CD14-positive monocyte (primary cell): Measurements from ENCODE around the gene TMC7. TPM values are rescaled to one million over a fixed set of nuclear protein-coding genes. Genes with fewer than 3 reads are reported as not detected.

Experiments used
- DNase-seq, 3 donors: peaks; one replicate each; pipeline ENCODE4 v3.0.0-alpha.2; 2011 to 2022
- H2AFZ ChIP-seq: 2 replicates; pipeline ENCODE4 v1.6.0; 2012; ENCODE audit warnings: mild to moderate bottlenecking, low read depth, low read length, inconsistent platforms; ENCODE audit not compliant: insufficient read depth, poor library complexity, severe bottlenecking
- H3K27ac ChIP-seq, 2 donors: 1 replicate in 1 of 2; 2 replicates in 1 of 2; pipeline ENCODE4 v1.5.1; 2012 to 2013; ENCODE audit warnings: low read length in 2 of 2, control low read depth in 1 of 2, inconsistent platforms in 1 of 2, low read depth in 1 of 2, mild to moderate bottlenecking in 1 of 2
- H3K27me3 ChIP-seq, 2 donors: one replicate each; pipeline versions ENCODE4 v1.6.0 to v1.6.1; 2011 to 2013; ENCODE audit warnings: low read length in 2 of 2; ENCODE audit not compliant: control insufficient read depth in 2 of 2, insufficient read depth in 2 of 2
- H3K36me3 ChIP-seq, 2 donors: replicated peaks in 1 of 2; 1 replicate in 1 of 2; 2 replicates in 1 of 2; pipeline versions ENCODE4 v1.5.1 to v1.6.1; 2012 to 2013; ENCODE audit warnings: low read length in 2 of 2, control low read depth in 1 of 2, inconsistent platforms in 1 of 2, mild to moderate bottlenecking in 1 of 2; ENCODE audit not compliant: insufficient read depth in 2 of 2, control insufficient read depth in 1 of 2
- H3K4me1 ChIP-seq, 2 donors: 1 replicate in 1 of 2; 2 replicates in 1 of 2; pipeline versions ENCODE4 v1.5.1 to v1.6.1; 2012 to 2013; ENCODE audit warnings: low read length in 2 of 2, control low read depth in 1 of 2, inconsistent platforms in 1 of 2, mild to moderate bottlenecking in 1 of 2, moderate library complexity in 1 of 2; ENCODE audit not compliant: insufficient read depth in 2 of 2, control insufficient read depth in 1 of 2
- H3K4me2 ChIP-seq: replicated peaks from 2 replicates; pipeline ENCODE3; 2012; ENCODE audit warnings: low read length, moderate library complexity, mild to moderate bottlenecking; ENCODE audit not compliant: poor library complexity, severe bottlenecking; ENCODE audit errors: extremely low read depth
- H3K4me3 ChIP-seq, 3 experiments: fragments of 200-600 bp in 1 of 3; sonication (generic) in 1 of 3; replicated peaks in 1 of 3; 1 replicate in 2 of 3; 2 replicates in 1 of 3; pipeline ENCODE4 v1.5.1; 2011 to 2013; ENCODE audit warnings: low read length in 3 of 3, mild to moderate bottlenecking in 3 of 3, control low read depth in 2 of 3, low read depth in 2 of 3, inconsistent platforms in 1 of 3, moderate library complexity in 1 of 3
- H3K79me2 ChIP-seq: 2 replicates; pipeline ENCODE4 v1.6.0; 2012; ENCODE audit warnings: mild to moderate bottlenecking, control low read depth, inconsistent platforms, low read length, moderate library complexity; ENCODE audit not compliant: insufficient read depth
- H3K9ac ChIP-seq: 2 replicates; pipeline ENCODE4 v1.6.0; 2017; ENCODE audit warnings: low read length, mild to moderate bottlenecking; ENCODE audit not compliant: insufficient read depth, poor library complexity, severe bottlenecking
- H3K9me3 ChIP-seq, 2 donors: replicated peaks in 1 of 2; 1 replicate in 1 of 2; 2 replicates in 1 of 2; pipeline versions ENCODE4 v1.5.1 to v1.6.1; 2012 to 2013; ENCODE audit warnings: low read length in 2 of 2, control low read depth in 1 of 2; ENCODE audit not compliant: control insufficient read depth in 1 of 2, insufficient read depth in 1 of 2
- H4K20me1 ChIP-seq: 2 replicates; pipeline ENCODE4 v1.6.0; 2012; ENCODE audit warnings: mild to moderate bottlenecking, low read length, control low read depth, moderate library complexity; ENCODE audit not compliant: insufficient read depth
- H3K27ac Mint-ChIP-seq, 7 donors: one replicate each; pipeline ENCODE4 v1.8.0; 2020; ENCODE audit warnings: mild to moderate bottlenecking in 7 of 7, mixed read lengths in 7 of 7, moderate library complexity in 6 of 7, inconsistent platforms in 2 of 7
- H3K27me3 Mint-ChIP-seq, 3 donors: one replicate each; pipeline ENCODE4 v1.8.0; 2021 to 2022; ENCODE audit warnings: low read depth in 3 of 3, mild to moderate bottlenecking in 3 of 3, mixed read lengths in 3 of 3, moderate library complexity in 3 of 3, inconsistent platforms in 1 of 3
- H3K36me3 Mint-ChIP-seq, 2 donors: one replicate each; pipeline ENCODE4 v1.8.0; 2020; ENCODE audit warnings: mixed read lengths in 2 of 2, inconsistent platforms in 1 of 2, mild to moderate bottlenecking in 1 of 2
- H3K4me1 Mint-ChIP-seq: one replicate; pipeline ENCODE4 v1.8.0; 2020; ENCODE audit warnings: mild to moderate bottlenecking, mixed read lengths
- H3K4me3 Mint-ChIP-seq, 2 donors: one replicate each; pipeline ENCODE4 v1.8.0; 2020; ENCODE audit warnings: mild to moderate bottlenecking in 2 of 2, mixed read lengths in 2 of 2, moderate library complexity in 1 of 2
- H3K9me3 Mint-ChIP-seq, 7 donors: one replicate each; pipeline ENCODE4 v1.8.0; 2020 to 2022; ENCODE audit warnings: mixed read lengths in 7 of 7, mild to moderate bottlenecking in 6 of 7, moderate library complexity in 6 of 7, inconsistent platforms in 2 of 7
- CTCF ChIP-seq: fragments of 200-600 bp; IDR thresholded peaks from one replicate; pipeline ENCODE4 v1.8.0; 2022; ENCODE audit warnings: antibody characterized with exemption, mild to moderate bottlenecking
- WGBS: methylation state at CpG from one replicate; pipeline ENCODE4 v1.1.5; 2013; ENCODE audit warnings: missing lambda C conversion rate; ENCODE audit not compliant: insufficient coverage; 5-methylcytosine and 5-hydroxymethylcytosine counted together
- intact Hi-C, 2 donors: fragments of 100-400 bp; cut with micrococcal nuclease; formaldehyde crosslinking; loops; one replicate each; pipeline versions ENCODE4 v1.15.0 to v1.15.1; 2023
- polyA plus RNA-seq, 3 donors: library from polyadenylated mRNA; depleted of rRNA in 1 of 3; unstranded in 2 of 3; stranded (reverse) in 1 of 3; fragments of 300-500 nt in 2 of 3; fragments of >200 nt in 1 of 3; fragmentation: Illumina TruSeq in 2 of 3; gene quantifications; 1 replicate in 2 of 3; 2 replicates in 1 of 3; pipeline ENCODE4 v1.2.3, GENCODE V29; 2012 to 2021

Gene TMC7
- polyA plus RNA-seq, 3 donors: not detected

- Histone ChIP-seq H3K79me2 (no peaks in the 10 kb centered on the region), H3K36me3 (no peaks in the 10 kb centered on the region), H4K20me1 (no peaks in the 10 kb centered on the region), H3K27me3 (no peaks in the 10 kb centered on the region), H3K4me3 (no peak overlapping the region), H3K4me1 (peaks cover 25 to 27% of the 10 kb centered on the region in 2 donors), H3K9ac (no peak overlapping the region), H3K9me3 (peaks cover 0 to 5% of the 10 kb centered on the region in 2 donors), H3K4me2 (no peak overlapping the region), H3K27ac (no peak overlapping the region), H2AFZ (no peak overlapping the region)
- WGBS: 89% methylated on average over 8 of the region's 16 CpGs
- Mint-ChIP-seq H3K27me3 (peaks cover 0 to 10% (median 6%) of the 10 kb centered on the region in 3 donors), H3K4me1 (peaks cover 23% of the 10 kb centered on the region), H3K27ac (no peak overlapping the region), H3K36me3 (no peaks in the 10 kb centered on the region), H3K4me3 (no peak overlapping the region), H3K9me3 (peaks cover 3 to 10% (median 6%) of the 10 kb centered on the region in 7 donors)
- DNase-seq: no peak
- no peak for TF ChIP-seq CTCF
- intact Hi-C loops: no loop called here
Measured at GRCh38 chr16:19102187-19102872, 118.6 kb downstream of the TMC7 start.

GRCh38 chr16:19104607-19105006 is 120.9 kb downstream of the TMC7 start:
- Histone ChIP-seq H4K20me1 (no peaks in the 10 kb centered on the region), H3K4me3 (no peak overlapping the region), H2AFZ (no peak overlapping the region), H3K4me1 (peaks cover 38 to 40% of the 10 kb centered on the region in 2 donors), H3K9me3 (no peaks in the 10 kb centered on the region), H3K79me2 (no peaks in the 10 kb centered on the region), H3K27ac (no peak overlapping the region), H3K9ac (no peak overlapping the region), H3K36me3 (no peaks in the 10 kb centered on the region), H3K4me2 (no peak overlapping the region), H3K27me3 (no peaks in the 10 kb centered on the region)
- no peak for DNase-seq
- intact Hi-C loops: no loop called here
- H3K27me3 Mint-ChIP-seq: peaks cover 3 to 4% (median 3%) of the 10 kb centered on the region in 3 donors
- WGBS: 95% methylated on average over 3 of the region's 5 CpGs
- peaks cover 39% of the 10 kb centered on the region for H3K4me1 Mint-ChIP-seq
- no peaks in the 10 kb centered on the region for H3K36me3 Mint-ChIP-seq
- TF ChIP-seq CTCF: no peak
- H3K9me3 Mint-ChIP-seq: peaks cover 0 to 4% (median 0%) of the 10 kb centered on the region in 7 donors
- H3K27ac Mint-ChIP-seq: peak overlapping the region in 1 of 7 donors; percentile 26
- H3K4me3 Mint-ChIP-seq: no peak overlapping the region
